Calu3 (cell line): Measurements from ENCODE around the gene SPIRE1. TPM values are rescaled to one million over a fixed set of nuclear protein-coding genes. Genes with fewer than 3 reads are reported as not detected.

ENCODE experiments used
- BruUV-seq: library from RNA; stranded (reverse); fragments of 400-500 nt; replicated peaks from 2 replicates; lab custom pipeline; 2021; lab: Mats Ljungman, UMichigan
- CTCF ChIA-PET: fragments of 300-600 bp; sonication (Branson Sonifier 250); formaldehyde crosslinking; loops from one replicate; lab custom pipeline; 2022; ENCODE audit warnings: antibody characterized with exemption; lab: Charles Lee
- DNase-seq: peaks from one replicate; pipeline ENCODE4 v3.0.0; 2022
- H3K27ac Mint-ChIP-seq: one replicate; pipeline ENCODE4 v1.8.0; 2022; ENCODE audit warnings: mixed read lengths; ENCODE audit not compliant: unreplicated experiment
- H3K27me3 Mint-ChIP-seq: one replicate; pipeline ENCODE4 v1.8.0; 2022; ENCODE audit warnings: mixed read lengths; ENCODE audit not compliant: unreplicated experiment
- H3K36me3 Mint-ChIP-seq: one replicate; pipeline ENCODE4 v1.8.0; 2022; ENCODE audit warnings: mild to moderate bottlenecking, moderate library complexity, mixed read lengths; ENCODE audit not compliant: insufficient read depth, unreplicated experiment
- H3K4me1 Mint-ChIP-seq: one replicate; pipeline ENCODE4 v1.8.0; 2022; ENCODE audit warnings: mild to moderate bottlenecking, low read depth, mixed read lengths; ENCODE audit not compliant: unreplicated experiment
- H3K4me3 Mint-ChIP-seq: one replicate; pipeline ENCODE4 v1.8.0; 2022; ENCODE audit warnings: mild to moderate bottlenecking, low read depth, moderate library complexity, mixed read lengths; ENCODE audit not compliant: unreplicated experiment
- H3K9me3 Mint-ChIP-seq: one replicate; pipeline ENCODE4 v1.8.0; 2022; ENCODE audit warnings: low read depth, mixed read lengths; ENCODE audit not compliant: unreplicated experiment
- intact Hi-C: fragments of 100-400 bp; cut with micrococcal nuclease; formaldehyde crosslinking; loops from one replicate; pipeline ENCODE4 v1.10.0; 2022; ENCODE audit not compliant: unreplicated experiment
- total RNA-seq: library from RNA; stranded (reverse); gene quantifications from 2 replicates; pipeline ENCODE4 v1.2.3, GENCODE V29; 2022
- TF ChIP-seq, protein P1 (sequence below): fragments of 200-600 bp; IDR thresholded peaks from one replicate; pipeline ENCODE4 v1.8.0; 2022; ENCODE audit warnings: antibody characterized with exemption; ENCODE audit not compliant: unreplicated experiment

The SPIRE1 gene
- total RNA-seq, 1 experiment from 2014 or later, result 98.6 TPM

DNA sequence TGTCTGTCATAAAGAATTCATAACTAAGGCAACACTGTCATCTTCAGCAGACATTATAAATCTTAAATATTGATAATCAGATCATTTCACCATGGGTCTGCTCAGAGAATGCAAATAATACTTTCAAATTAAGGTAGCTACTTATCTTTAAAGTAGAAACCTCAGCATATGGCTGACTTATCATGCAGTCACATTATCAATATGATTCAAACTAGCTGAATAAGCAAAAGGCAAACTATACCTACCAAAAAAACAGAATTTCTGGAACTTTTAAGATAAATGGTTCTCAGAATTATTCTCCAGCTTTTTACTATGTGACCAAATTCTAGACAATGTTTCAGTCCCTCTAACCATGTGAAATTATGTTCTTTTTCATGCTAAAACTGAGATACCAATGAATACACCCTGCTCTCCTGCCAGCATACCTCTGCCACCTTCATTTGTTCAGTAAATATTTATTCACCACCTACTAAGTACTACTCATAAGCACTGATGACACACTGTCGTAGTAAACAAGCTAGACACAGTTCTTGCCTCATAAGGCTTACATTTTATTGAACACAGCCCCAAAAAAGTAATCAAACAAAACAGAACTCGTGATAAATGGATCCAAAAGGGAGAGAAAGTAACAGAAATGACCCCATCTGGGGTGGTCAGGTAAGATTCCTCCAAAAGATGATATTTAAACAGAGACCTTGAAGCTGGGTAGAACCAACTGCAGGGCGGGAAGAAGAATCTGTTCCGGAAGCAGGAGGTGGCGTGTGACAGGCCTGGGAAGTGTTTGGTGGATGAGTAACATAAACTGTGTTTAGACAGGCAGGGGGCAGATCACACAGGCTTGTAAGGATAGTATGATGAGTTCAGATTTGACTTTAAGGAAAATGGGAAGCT, 17.7 kb downstream of the SPIRE1 start:
- H3K4me3 Mint-ChIP-seq, result peak overlapping the region; percentile 5
- H3K9me3 Mint-ChIP-seq, result no peaks in the 10 kb centered on the region
- H3K4me1 Mint-ChIP-seq, result peaks cover 58% of the 10 kb centered on the region
- H3K27ac Mint-ChIP-seq, result peak overlapping the region; percentile 9
- CTCF ChIA-PET, result interaction anchor here (0.5 kb wide), 1 partner anchor 193 kb away, joined by 3 read pairs; no protein-coding TSS in a partner anchor
- BruUV-seq, result no TSS peak
- no peak for DNase-seq
- H3K36me3 Mint-ChIP-seq, result peaks cover 9% of the 10 kb centered on the region
- intact Hi-C loops, result no loop called here
- TF ChIP-seq, protein P1, sequence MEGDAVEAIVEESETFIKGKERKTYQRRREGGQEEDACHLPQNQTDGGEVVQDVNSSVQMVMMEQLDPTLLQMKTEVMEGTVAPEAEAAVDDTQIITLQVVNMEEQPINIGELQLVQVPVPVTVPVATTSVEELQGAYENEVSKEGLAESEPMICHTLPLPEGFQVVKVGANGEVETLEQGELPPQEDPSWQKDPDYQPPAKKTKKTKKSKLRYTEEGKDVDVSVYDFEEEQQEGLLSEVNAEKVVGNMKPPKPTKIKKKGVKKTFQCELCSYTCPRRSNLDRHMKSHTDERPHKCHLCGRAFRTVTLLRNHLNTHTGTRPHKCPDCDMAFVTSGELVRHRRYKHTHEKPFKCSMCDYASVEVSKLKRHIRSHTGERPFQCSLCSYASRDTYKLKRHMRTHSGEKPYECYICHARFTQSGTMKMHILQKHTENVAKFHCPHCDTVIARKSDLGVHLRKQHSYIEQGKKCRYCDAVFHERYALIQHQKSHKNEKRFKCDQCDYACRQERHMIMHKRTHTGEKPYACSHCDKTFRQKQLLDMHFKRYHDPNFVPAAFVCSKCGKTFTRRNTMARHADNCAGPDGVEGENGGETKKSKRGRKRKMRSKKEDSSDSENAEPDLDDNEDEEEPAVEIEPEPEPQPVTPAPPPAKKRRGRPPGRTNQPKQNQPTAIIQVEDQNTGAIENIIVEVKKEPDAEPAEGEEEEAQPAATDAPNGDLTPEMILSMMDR, result no peak
- no peaks in the 10 kb centered on the region for H3K27me3 Mint-ChIP-seq

DNA sequence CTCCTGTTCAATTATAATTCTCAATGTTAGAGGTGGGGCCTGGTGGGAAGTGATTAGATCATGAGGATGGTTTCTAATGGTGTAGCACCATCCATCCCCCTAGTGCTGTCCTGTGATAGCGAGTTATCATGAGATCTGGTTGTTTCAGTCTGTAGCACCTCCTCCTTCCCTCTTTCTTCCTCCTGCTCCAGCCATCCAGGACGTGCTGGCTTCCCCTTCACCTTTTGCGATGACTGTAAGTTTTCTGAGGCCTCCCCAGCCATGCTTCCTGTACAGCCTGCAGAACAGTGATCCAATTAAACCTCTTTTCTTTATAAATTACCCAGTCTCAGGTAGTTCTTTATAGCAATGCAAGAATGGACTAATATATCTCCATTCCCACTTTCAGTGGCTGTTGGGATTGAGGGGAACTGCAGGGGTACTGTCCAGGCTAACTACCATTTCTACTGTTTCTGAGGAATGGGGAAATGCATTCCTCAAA, 19.2 kb downstream of the SPIRE1 start:
- CTCF ChIA-PET, result interaction anchor here (1.5 to 1.6 kb wide), 2 partner anchors 9 to 98 kb away, joined by 3 to 5 read pairs; no protein-coding TSS in a partner anchor
- Mint-ChIP-seq H3K9me3 (no peaks in the 10 kb centered on the region), H3K27ac (peak overlapping the region; percentile 60), H3K4me1 (peaks cover 50% of the 10 kb centered on the region), H3K27me3 (no peaks in the 10 kb centered on the region), H3K36me3 (peaks cover 18% of the 10 kb centered on the region), H3K4me3 (no peak overlapping the region)
- intact Hi-C loops, result no loop called here
- TF ChIP-seq, protein P1, result no peak
- DNase-seq, result no peak
- no TSS peak for BruUV-seq

DNA sequence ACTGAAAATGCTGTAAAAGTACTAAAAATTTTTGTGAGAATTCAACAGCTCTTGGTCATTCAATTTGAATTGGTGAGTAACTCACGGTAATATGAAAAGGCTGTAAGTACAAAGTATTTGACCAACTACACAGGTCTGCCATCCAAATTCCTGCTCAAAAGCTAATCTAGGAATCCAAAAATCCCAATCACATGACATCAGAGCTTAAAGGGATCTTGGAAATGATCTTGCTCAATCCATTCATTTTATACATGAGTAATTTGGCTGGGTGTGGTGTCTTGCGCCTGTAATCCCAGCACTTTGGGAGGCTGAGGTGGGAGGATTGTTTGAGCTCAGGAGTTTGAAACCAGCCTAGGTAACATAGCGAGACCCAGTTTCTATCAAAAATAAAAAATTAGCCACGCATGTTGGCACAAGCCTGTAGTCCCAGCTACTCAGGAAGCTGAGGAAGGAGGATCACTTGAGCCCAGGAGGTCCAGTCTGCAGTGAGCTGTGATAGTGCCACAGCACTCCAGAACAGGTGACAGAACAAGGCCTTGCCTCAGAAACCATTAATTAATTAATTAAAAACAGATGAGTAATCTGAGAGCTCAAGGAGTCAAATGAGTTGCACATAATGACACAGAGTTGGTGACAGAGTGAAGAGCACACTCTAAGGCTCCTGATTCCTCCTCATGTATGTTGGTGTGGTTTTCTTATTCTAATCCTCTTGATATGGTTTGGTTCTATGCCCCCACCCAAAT, 19.8 kb downstream of the SPIRE1 start:
- intact Hi-C loops, result no loop called here
- no peak overlapping the region for H3K4me3 Mint-ChIP-seq
- BruUV-seq, result no TSS peak
- peak overlapping the region; percentile 60 for H3K27ac Mint-ChIP-seq
- TF ChIP-seq, protein P1, result no peak
- H3K36me3 Mint-ChIP-seq, result peaks cover 18% of the 10 kb centered on the region
- CTCF ChIA-PET, result interaction anchor here (0.6 to 1.6 kb wide), 3 partner anchors 9 to 98 kb away, joined by 3 to 5 read pairs (median 4); no protein-coding TSS in a partner anchor
- no peaks in the 10 kb centered on the region for H3K9me3 Mint-ChIP-seq
- H3K27me3 Mint-ChIP-seq, result no peaks in the 10 kb centered on the region
- peaks cover 44% of the 10 kb centered on the region for H3K4me1 Mint-ChIP-seq
- no peak for DNase-seq

DNA sequence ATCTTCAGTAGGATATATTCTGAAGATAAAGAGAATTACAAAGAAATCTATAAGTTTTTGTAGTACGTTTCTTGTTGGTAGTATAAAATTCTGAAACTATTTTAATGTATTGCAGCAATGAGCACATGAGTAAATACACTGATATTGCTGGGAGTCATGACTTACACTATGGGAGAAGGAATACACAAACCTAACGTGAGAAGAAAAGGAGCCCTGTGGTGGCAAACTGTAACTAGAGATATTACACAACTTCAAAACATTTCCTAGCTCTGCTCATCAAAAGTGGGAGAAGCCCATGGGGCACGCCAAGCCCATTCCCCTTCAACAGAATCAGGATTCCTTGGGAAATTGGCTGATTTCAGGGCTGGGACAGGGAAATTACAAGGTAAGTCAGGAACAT, 20.5 kb downstream of the SPIRE1 start:
- TF ChIP-seq, protein P1, result no peak
- no peak overlapping the region for H3K4me3 Mint-ChIP-seq
- CTCF ChIA-PET, result interaction anchor here (0.6 to 1.6 kb wide), 3 partner anchors 8 to 97 kb away, joined by 3 to 5 read pairs (median 4); no protein-coding TSS in a partner anchor
- peaks cover 21% of the 10 kb centered on the region for H3K36me3 Mint-ChIP-seq
- BruUV-seq, result no TSS peak
- no peak for DNase-seq
- no peaks in the 10 kb centered on the region for H3K27me3 Mint-ChIP-seq
- intact Hi-C loops, result no loop called here
- H3K9me3 Mint-ChIP-seq, result no peaks in the 10 kb centered on the region
- H3K27ac Mint-ChIP-seq, result no peak overlapping the region
- H3K4me1 Mint-ChIP-seq, result peaks cover 40% of the 10 kb centered on the region
